HG03045 (cell line): ENCODE measurements around the gene LSAMP.
A peak's percentile ranks its signal among the peaks of the same experiment; 100 is the strongest.
"Not testable (repeated sequence)": the region's sequence is repeated elsewhere in the genome, so short reads cannot be mapped to it uniquely, and the experiment has no call there.

Experiments
- ATAC-seq: cut with Tn5 transposase; IDR thresholded peaks from one replicate; pipeline ENCODE4 v1.9.1; 2021; ENCODE audit warnings: mild to moderate bottlenecking, moderate library complexity; ENCODE audit not compliant: unreplicated experiment

LSAMP gene

DNA sequence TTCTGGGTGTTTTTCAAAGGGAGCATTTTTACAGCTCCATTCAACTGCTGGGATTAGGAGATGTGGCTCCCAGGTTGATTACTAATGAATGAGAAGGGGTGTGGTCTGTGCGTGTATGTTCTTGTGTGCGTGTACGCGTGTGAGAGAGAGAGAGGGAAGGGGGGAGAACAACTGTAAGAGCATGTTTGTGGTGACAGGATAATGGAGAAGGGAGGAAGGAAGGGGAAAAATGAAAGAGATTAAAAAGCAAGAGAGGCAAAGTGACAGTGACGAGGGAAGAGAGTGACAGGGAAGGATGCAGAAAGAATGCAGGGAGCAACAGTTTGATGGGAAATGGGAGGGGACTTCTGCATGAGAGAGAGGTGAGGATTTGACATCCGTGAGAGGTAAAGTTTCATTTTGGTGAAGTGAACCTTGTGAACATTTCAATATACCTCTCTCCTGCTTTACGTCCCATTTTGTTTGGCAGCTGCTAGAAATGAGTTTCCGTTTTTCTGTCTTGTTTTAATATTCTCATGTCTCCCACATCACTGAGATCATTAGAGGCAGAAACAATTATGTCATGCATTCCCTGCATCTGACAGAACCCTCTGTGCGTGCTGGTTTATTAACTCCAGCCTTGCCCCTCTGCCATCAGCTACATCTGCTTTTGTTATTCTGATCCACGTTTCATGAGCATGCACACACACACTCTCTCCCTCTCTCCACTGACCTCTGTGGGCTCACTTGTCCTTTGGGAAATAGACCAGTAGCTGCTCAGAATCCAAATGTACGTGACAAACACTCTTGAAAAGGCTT lies 660.3 kb downstream of the LSAMP start:
- ATAC-seq: peak; percentile 1

DNA sequence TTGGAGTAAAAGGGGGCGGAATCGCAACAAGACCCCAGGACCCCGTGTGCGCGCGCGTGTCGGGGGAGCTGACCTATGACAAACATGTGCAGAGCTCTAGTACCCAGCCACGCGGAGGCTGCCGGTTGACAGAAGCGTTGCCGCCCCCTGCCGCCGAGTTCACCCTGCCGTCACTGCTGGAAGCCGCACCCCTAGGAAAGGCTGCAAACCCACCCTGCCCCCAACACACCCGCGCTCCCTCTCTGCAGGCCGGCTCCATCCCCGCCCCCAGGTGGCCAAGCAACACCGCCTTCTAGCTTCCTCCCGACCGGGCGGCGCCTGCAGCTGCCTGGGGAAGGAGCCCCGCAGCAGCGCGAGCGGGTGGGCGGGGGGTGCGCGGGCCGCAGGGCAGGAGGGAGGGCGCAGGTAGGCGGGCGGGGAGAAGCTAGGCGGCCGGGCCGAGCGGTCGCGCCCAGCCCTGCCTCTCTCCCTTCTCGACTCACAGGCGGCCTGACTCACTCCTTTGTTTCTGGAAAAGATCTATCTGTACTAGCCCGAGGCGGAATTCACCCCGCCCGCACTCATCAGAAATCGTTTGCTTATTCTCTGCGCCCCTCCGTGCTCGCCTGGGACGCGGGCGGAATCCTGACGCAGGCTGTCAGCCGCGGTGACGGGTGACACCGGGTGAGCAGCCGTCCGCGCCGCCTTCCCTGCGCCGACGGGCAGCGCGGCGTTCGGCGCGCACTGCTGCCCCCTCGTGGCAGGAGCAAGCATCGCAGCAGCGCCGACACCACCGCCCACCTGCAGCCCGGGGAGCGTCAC lies 661.1 kb downstream of the LSAMP start:
- ATAC-seq: peak; percentile 90

DNA sequence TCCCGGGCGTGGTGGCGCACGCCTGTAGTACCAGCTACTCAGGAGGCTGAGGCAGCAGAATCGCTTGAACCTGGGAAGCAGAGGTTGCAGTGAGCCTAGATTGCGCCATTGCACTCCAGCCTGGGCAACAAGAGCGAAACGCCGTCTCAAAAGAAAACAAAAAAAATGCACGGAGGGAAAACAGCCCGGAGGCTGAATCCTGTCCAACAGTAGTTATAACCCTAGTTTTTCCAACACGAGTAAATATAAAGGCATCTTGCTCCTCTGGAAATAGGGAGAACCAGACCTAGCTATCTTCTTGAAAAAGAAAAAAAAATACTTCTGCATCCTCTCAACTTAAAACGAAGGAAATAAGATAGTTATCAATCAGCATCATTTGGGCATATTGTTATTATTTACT lies 661.9 kb downstream of the LSAMP start:
- ATAC-seq: not testable (repeated sequence)

DNA sequence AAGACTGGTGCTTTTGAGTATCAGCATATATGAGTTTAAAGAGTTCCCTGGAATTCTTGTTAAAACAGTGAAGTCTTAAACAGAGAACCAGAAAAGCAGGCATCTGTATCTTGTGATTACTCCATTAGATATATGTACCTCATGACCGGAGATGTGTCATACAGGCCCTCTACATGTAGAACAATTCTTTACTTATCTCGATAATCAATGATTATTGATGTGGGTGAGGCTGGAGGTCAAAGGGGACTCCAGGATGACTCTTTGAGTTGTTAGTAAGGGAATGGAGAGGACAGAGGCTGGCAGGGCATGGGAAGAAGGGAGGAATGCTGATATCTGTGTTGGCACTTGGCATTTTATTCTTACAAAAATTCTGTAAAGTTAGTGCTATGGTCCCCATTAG lies 666.3 kb downstream of the LSAMP start:
- ATAC-seq: no peak

DNA sequence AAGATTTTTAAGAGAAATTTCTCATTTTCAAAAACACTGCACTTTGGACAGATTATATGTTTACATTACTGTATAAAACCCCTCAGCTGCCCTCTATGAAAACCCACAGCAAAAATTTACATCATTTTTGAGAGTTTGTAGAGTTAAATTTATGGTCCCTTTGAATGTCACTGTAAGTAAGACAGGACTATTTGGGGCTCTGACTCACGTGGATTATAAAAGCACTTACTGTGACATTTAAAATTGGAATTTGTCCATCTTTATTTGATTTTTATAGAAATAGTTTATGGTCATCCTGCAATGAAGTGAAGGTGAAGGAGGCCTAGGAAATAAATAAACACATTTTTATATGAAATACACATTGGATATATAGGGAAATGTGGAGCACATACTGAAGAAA lies 672.3 kb downstream of the LSAMP start:
- ATAC-seq: no peak

DNA sequence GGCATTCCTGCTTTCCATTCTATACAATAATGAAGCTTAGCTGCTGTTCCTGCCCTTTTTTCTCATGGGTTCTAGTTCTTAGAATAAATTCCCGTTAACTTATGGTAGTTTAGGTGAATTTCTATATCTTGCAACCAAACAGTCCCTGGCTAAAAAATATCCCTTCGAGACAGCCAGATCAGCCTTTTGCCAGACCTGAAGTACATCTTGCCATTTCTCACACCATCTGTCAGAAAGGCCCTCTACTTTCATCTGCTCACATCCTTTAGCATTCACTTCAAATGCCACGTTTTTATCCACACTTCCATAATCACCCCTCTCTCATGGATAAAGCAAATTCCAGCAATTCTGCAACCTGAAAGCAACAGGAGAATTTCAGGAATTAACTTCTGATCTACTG lies 676.6 kb downstream of the LSAMP start:
- ATAC-seq: no peak

DNA sequence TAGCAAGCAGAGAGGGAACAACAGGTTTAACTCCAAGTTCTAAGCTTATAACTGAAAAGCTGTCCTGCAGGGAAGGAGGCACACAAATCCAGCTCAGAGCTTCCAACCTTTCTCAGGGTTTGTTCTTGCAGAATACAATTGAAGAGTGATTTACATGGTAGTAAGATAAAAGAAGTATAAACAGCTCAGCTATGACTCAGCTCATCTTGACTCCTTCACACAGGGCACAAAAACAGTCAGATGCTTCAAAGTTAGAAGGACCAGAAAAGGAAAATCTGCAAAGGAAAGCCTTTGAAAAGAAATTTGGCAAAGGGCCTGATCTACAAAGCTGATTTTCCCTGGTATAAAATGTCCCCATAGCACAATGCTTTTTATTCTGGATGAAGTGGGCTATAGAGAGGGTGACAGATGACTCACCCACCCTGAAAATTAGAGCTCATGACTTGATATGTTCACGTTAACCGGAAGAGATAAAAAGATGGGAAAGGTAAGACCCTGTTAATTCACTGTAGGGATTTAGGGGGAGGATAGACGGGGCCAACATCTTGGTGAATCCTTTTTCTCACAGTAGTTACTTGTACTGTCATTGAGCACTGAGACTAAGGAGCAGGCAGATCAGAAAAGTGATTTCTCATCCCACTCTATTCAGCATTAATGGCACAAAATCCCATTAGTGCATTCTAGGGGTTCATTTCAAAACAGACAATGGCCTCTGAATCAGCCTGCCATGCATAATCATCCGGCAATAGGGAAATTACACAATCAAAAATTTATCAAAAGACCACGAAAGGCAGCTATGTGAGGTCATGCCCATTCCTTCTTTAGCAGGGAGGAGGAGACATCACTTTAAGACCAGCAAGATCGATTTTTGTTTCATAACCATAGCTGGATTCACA lies 678.5 kb downstream of the LSAMP start:
- no peak for ATAC-seq

DNA sequence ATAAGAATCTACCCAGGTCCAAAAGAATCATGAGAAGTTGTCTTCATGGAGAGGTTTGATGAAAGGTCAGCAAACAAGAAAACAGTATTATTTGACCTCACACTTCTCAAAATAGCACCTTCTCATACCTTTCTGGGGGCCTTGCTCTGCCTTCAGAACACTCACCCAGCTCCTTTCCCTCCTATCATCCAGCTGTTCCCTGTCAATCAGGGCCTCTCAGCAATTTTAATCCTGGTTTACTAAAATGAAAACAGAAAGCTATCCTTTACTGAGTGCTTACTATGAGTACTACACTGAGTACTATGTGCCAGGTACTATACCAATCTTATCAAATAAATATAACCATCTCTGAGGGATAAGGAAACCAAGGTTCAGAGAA lies 683.4 kb downstream of the LSAMP start:
- no peak for ATAC-seq

DNA sequence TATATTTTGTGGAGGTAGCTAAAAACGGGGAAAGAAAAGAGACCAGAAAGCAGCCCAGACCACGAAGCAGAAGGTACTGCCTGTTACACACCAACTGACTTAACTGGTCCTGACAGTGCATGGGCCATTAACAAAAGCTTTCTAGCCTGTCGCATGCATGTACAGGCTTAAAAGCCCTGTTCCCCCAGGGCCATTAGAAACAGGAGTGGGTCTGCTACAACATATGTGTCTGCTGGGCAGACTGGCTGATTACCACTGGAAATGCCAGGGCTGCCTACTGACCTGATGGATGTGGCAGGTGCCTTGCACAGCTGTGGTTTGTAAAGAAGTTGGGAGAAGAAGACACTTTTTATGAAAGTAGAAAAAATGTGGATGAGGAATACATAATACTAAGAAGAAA lies 684.6 kb downstream of the LSAMP start:
- ATAC-seq: no peak

DNA sequence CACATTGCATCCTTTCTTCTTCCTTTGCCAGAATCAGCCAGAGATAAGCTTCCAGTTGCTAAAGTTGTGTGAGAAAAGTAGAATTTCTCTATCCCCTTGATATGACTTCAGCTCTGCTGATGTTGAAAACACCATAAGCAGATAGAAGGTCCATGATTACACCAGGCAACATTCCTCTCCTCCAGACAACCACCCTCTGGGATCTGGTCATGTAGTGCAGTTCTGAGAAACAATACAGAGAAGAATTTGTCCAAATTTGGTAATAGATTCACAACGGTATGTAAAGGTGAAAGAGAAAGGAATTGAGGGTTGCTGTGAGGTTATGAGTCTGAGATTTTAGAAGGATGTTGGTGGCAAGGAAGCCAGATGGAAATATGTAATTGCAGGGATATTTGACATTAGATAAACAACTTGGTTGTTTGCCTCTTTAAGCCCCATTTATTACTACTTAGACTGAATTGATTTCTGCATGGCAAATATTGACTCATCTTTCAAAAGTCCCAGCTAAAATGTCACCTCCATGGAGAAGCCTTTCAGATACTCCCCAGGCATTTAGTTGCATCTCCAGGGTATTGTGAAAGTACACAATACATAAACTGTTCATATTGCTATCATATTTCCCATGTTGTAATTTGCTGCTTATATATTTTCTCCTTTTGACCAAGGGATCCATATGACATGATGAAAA lies 687.1 kb downstream of the LSAMP start:
- ATAC-seq: no peak

DNA sequence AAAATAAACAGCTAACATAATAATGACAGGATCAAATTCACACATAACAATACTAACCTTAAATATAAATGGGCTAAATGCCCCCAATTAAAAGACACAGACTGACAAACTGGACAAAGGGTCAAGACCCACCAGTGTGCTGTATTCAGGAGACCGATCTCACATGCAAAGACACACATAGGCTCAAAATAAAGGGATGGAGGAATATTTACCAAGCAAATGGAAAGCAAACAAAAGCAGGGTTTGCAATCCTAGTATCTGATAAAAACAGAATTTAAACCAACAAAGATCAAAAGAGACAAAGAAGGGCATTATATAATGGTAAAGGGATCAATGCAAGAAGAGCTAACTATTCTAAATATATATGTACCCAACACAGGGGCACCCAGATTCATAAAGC lies 692.3 kb downstream of the LSAMP start:
- not testable (repeated sequence) for ATAC-seq
